GDM1 (cell line): ENCODE results near the gene CDHR5.

Experiments
- DNase-seq: peaks from one replicate; lab custom pipeline; 2025; lab: John Stamatoyannopoulos, UW

Gene CDHR5

DNA sequence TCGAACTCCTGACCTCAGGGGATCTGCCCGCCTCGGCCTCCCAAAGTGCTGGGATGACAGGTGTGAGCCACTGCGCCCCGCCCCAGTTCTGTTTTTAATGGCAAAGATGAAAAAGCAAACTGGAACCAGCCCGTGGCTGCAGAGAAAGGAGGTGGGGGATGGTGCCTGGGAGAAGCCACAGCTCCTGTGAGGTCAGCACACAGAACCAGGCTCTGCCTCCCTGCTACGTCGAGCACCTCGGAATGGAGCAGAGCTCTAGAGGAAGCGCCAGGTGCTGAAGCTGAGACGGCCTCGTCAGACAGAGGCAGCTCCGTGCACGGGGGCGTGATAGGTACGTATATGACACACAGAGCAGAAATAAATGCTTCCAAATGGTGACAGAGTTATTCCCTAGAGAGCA, 20.8 kb upstream of the CDHR5 start:
- no peak for DNase-seq

DNA sequence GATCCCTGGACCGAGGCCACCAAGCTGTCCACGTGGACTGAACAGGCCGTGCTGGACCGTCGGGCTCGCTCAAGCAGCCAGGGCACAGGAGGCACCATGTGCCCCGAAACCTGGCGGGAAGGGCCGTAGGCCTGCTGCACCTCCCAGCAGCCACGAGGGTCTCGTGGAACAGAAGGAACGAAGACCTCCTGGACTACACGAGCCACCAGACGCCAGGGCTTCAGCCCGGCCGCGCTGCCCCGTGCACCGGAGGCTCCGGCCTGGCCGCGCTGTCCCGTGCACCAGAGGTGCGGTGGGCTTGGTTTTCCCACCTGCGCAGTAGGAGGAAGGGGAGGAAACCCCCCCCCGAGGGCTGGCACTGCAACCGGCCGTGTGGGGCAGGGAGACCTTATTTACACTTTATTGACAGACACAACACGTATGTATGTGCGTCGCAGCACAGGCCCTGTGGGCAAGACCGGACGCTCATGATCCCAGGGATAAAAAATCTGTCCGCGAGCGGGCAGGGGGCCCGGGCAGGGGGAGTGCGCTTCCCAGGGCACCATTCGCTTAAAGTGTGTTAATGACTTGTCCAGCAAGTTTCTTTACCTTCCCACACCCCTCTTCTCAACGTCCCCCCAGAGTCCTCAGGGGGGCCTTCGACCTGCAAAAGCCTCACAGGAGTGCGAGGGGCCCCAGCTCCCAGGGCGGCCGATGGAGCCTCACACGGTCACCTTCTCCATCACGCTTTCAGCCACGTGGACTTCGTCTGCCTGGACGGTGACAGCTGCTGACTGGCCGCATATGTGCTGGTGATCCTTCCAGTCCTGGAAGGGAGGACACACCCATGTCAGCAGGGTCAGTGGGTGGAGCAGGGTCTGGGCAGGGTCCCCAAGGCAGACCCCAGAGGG, 19.3 kb upstream of the CDHR5 start:
- no peak for DNase-seq

DNA sequence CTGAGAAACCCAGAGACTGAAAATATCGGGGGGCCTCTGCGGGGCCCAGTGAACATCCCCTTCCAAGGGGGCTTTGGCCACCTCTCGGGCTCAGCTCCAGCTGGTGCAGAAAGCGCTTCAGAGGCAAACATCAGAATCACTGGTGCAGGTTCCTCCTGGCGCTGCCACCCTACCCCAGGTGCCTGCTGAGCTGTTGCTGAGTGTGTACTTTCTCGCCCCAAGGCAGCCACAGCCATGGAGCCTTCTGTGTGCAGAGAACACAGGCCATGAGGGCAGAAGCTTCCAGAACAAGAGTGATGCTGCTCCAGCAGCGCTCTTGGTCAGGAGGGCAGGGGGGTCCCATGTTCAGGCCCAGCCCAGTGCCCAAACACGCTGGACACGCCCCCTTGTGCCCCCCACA, 18.6 kb upstream of the CDHR5 start:
- no peak for DNase-seq

DNA sequence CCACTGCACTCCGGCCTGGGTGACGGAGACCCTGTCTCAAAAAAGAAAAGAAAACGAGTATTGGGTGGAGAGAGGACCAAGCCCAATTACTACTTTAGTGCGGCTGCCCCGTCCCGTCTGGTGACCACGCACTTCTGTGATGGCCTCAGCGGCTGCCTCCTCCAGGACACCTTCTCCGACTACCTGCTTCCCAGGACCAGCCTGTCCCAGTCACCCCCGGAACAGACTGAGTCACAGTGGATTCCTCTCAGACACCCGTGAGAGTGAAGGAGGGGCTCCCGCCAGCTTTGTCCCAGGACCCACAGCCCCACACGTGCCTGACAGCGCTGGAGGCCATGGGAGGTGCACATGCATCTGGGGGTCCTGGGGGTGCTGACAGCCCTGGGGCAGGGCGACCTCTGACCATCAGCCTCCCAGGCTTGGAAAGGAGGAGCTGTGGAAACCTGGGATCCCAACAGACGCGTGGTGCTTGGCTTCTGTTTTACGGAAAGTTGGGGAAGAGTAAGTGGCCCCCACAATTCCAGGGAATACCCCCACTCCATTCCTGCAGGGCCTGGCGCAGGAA, 17.1 kb upstream of the CDHR5 start:
- DNase-seq: no peak

DNA sequence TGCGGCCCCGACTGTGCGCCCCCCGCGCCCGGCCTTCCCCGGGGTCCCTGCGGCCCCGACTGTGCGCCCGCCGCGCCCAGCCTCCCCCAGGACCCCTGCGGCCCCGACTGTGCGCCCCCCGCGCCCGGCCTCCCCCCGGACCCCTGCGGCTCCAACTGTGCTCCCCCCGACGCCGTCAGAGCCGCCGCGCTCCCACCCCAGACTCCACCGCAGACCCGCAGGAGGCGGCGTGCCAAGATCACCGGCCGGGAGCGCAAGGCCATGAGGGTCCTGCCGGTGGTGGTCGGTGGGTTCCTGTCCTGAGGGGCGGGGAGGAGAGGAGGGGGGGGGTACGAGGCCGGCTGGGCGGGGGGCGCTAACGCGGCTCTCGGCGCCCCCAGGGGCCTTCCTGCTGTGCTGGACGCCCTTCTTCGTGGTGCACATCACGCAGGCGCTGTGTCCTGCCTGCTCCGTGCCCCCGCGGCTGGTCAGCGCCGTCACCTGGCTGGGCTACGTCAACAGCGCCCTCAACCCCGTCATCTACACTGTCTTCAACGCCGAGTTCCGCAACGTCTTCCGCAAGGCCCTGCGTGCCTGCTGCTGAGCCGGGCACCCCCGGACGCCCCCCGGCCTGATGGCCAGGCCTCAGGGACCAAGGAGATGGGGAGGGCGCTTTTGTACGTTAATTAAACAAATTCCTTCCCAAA, 15.4 kb upstream of the CDHR5 start:
- DNase-seq: no peak

DNA sequence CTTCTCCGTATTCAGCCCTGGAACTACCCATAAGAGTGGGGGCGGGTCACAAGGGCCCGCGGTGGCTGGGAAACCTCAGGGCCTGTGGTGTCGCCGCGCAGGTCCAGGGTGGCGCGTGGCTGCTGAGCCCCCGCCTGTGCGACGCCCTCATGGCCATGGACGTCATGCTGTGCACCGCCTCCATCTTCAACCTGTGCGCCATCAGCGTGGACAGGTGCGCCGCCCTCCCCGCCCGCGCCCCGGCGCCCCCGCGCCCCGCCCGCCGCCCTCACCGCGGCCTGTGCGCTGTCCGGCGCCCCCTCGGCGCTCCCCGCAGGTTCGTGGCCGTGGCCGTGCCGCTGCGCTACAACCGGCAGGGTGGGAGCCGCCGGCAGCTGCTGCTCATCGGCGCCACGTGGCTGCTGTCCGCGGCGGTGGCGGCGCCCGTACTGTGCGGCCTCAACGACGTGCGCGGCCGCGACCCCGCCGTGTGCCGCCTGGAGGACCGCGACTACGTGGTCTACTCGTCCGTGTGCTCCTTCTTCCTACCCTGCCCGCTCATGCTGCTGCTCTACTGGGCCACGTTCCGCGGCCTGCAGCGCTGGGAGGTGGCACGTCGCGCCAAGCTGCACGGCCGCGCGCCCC, 14.7 kb upstream of the CDHR5 start:
- no peak for DNase-seq

DNA sequence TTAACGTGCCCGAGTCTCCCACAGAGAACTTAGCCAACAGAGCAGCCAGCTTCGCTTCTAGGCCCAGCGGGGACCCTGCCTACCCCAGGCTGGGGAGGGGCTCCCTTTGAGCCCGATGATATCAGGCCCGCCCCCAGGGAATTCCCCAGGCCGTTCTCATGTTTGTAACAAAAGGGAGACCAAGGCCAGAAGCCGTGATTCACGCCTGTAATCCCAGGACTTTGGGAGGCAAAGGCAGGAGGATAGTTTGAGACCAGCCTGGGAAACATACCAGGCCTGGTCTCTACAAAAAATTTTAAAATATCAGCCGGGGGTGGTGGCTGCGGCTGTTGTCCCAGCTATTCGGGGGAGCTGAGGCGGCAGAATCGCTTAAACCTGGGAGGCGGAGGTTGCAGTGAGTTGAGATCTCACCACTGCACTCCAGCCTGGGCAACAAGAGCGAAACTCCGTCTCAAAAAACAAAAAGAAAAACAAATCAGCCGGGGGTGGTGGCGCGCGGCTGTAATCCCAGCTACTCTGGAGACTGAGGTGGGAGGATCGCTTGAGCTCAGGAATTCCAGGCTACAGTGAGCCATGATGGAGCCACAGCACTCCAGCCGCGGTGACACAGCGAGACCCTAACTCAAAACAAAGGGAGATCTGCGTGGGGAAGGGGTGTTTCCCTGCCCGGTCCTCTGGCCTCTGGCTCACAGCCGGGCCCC, 14.0 kb upstream of the CDHR5 start:
- DNase-seq: no peak

DNA sequence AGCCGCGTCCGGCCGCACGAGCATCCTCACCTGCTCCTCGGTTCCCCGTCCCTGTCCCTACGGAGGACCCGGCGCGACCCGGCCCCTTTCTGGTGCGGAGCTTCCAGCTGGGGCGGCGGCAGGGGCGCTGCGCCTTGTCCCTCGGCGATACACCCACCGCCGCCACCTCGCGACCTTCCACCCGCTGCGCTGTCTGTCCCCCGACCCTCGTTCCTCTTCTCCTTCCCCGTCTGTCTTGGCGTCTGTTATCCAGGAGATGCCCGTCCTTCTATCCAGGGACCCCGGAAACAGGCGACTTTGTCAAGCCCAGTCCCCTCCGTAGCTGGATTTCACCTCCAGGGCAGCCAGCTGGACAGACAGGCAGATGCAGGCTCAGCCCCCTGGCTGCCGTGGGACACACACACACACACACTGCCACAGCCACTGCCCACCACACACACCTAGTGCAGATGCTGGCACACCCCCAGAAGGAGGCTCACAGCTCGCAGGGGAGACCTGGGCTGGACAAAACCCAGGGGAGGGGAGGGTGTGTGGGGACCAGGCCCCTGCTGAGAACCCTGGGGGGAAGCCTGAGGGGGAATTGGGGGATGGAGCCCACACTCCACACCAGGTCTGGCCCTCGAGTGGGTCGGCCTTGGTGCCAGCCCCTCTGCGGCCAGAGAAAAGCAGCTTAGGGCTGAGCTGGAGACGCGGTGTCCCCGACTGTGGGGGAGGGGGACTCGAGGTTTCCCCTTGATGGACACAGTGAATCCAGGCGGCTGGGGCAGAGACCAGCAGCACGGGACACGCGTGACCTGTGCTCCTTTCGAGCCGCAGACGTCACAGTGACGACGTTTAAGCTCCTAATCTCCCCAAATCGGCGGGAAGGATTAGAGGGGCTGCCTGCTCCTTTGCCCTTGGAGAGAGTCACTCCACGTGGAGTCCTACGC, 13.1 kb upstream of the CDHR5 start:
- no peak for DNase-seq

DNA sequence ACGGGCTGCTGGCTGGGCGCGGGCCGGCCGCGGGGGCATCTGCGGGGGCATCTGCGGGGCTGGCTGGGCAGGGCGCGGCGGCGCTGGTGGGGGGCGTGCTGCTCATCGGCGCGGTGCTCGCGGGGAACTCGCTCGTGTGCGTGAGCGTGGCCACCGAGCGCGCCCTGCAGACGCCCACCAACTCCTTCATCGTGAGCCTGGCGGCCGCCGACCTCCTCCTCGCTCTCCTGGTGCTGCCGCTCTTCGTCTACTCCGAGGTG, 12.5 kb upstream of the CDHR5 start:
- no peak for DNase-seq

DNA sequence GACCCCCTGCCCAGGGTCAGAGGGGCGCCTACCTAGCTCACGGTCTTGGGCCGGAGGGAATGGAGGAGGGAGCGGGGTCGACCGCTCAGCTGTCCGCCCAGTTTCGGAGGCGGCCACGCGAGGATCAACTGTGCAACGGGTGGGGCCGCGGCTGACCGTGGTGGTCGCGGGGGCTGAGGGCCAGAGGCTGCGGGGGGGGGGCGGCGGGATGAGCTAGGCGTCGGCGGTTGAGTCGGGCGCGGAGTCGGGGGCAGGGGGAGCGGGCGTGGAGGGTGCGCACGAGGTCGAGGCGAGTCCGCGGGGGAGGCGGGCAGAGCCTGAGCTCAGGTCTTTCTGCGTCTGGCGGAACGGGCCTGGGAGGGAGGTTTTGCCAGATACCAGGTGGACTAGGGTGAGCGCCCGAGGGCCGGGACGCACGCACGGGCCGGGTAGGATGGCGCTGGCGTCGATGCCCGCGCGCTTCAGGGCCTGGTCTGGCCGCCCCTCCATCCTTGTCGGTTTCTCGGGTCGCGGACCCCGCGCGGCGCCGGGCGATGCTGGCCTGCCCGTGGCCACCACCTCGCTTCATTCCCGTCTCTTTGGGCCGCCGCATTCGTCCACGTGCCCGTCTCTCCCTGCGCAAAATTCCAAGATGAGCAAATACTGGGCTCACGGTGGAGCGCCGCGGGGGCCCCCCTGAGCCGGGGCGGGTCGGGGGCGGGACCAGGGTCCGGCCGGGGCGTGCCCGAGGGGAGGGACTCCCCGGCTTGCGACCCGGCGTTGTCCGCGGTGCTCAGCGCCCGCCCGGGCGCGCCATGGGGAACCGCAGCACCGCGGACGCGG, 12.0 kb upstream of the CDHR5 start, which contains the start of gene DRD4:
DRD4 (plus strand) TSS at position 759 of the 822 bp plus-strand sequence; CDS start at position 795, 36 bp downstream.
- DNase-seq: no peak

DNA sequence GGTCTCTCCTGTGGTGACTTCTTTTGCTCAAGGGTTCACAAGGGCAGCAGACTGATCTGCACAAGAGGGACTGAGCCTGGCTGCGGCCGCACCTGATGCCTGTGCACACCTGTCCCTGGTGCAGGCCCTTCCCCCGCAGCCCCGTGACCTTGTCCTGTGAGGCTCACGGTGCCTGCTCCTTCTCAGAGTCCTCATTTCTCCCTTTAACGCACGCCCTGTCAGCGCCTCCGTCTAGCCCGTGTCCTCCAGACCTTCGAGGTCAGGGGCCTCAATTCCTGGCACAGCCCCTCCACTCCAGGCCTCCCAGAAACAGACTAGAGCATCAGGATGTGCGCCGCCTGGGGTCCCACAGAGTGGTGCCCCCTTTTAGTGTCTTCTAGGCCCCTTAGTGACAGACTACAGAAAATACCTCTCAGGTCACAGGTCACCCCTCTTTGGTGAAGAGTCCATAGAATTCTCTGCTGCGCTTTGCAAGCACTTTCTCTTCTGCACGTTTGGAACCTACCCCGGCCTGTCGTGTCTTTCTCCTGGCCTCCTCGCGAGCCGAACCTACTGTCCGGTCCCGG, 11.3 kb upstream of the CDHR5 start:
- DNase-seq: no peak

DNA sequence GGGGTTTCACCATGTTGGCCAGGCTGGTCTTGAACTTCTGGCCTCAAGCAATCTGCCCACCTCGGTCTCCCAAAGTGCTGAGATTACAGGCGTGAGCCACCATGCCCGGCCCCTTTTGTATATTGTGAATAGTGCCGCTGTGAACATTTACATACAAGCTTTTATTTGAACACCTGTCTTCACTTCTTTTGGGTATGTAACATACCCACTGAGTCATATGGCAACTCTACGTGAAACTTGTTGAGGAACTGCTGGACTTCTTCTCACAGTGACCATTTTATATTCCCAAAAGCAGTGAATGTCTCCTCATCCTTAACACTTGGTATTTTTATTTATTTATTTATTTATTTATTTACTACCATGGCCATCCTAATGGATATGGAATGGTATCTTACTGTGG, 6.1 kb upstream of the CDHR5 start:
- no peak for DNase-seq

DNA sequence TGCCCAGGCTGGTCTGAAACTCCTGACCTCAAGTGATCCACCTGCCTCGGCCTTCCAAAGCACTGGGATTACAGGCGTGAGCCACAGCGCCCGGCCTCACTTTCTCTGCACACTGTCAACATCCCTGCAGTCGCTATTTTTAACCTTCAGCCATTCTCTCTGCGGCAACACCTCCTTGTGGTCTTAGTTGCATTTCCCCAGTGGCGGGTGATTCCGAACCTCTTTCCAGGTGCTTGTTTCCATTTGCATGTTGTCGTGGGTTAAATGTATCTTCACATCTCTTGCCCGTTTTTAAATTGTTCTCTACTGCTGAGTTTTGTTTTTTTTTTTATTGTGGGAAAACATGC, 4.5 kb upstream of the CDHR5 start:
- DNase-seq: no peak

DNA sequence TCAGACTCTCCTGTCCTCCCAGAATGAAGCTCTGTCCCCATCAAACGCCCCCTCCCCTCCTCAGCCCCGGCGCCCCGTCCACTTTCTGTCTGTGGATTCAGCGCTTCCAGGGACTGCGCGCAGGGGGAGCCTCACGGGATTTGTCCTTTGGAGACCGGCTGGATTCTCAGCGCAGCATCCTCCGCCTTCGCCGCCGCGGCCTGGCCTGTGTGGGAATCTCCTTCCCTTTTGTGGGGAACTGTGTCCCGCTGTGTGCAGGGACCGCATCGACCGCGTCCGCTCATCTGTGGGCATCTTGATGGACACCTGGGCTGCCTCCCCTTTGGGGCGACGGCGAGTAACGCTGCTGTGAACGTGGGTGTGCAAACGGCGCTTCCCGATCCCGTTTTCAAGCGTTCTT, 3.3 kb upstream of the CDHR5 start:
- DNase-seq: no peak

DNA sequence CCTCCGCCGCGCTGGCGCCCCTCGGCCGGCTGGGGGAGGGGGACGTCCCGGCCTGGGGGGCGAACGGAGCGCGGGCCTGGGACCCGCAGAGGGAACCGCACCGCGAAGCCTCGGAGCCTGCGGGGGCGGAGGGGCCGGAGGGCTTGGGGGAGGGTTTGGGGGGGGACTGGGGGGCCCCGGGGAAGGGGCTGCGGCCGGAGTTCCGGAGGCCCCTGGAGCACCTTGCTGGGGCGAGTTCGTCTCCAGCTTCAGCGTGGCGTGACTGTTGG, 2.5 kb upstream of the CDHR5 start:
- DNase-seq: no peak

DNA sequence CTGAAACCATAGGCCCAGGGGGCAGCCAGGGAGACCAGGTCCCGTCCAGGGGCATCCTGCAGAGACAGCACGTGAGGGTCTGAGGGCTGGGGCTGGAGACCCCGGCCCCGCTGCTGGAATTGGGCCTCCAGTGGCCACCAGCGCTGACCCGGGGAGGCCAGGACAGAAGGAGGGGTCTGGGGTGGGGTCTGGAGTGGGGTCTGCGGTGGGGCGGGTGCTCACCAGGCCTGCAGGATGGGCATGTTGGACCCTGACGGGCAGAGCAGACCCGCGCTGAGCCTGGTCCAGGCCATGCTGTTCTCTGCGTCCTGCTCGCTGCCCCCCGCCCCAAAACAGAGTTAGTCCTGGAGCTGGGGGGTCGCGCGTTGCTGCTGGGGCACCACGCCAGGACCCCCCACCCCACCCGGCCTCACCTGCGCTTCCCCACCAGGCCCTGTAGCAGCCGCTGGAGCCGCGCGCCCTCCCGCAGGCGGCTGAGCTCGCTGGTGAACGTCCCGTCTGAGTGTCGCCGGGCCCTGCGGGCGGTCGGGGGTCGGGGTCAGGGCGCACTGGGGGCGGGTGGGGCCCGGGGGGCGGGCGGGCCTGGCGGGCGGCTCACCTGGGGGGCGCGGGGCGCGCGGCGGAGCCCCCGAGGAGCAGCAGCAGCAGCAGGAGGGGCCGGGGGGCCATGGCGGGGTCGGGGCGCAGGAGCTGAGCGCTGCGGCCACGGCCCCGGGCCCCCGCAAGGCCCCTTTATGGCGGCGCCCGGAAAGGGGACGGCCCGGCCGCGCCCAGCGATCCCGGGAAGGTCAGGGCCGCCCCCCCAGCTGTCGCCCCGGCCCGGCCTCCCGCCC, 1.9 kb upstream of the CDHR5 start, which contains the start of gene SCT:
SCT (minus strand) TSS at position 707 of the 833 bp plus-strand sequence; CDS start at position 669, 38 bp downstream.
- DNase-seq: no peak

DNA sequence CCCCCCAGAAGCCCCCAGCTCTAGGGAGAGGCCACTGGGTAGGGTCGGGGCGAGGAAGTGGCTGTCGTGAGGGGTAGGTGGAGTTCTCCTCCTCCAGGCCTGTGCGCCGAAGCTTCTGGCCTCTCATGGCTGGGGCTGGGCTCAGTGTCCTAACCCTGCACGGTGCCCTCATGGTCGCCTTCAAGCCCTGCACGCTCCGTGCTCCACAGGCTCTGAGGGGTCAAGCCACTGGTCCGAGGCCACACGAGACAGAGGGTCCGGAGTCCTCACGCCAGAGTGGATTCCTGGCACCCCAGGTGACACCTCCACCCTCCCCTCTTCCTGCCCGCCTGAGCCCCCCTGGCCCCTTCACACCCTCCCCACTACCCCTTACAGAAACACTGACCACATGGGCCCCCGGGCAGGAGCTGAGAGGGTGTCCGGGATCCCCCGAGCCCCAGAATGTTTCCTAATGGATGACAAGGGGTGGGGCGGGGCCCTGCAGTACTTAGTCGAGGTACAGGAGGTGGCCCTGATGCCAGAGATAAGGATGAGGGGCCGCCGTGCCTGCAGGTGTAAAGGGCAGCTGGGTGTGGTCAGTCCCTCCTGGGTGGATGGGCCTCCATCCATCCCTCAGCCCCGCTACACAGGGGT, 997 bp upstream of the CDHR5 start:
- no peak for DNase-seq

DNA sequence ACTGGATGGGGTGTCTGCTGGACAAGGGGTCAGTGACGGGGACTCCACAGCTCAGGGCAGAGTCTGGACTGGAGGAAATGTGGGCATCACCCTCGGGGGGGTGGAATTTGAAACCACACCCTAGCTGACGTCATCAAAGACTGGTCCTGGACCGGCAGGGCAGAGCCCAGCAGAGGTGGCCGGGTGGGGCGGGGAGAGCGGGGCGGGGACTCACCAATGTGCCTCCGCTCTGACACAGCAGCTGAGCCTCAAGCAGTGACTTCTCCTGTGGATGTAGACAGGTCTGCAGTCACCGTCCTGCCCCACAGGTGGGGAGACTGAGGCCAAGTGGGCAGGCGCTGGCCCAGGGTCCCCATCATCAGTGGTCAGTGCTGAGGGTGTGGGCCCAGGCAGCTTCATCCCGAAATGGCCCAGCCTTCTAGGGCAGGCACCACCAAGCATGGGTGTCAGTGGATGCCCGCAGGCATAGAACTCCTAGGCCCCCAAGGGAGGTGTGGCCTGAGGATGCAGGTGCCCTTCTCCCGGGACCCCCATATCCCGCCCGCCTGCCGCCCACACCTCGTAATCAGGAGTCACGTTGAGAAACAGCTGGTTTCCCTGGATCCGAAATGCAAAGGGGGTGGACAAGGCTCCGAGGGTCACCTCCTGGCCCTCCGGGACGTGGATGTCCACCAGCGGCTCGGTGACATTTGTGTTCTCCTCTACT, 603 bp downstream of the CDHR5 start:
- no peak for DNase-seq
